WERI-Rb-1 (cell line): ENCODE measurements around the gene RNASEH2C.
"Not testable (repeated sequence)": the region's sequence is repeated elsewhere in the genome, so short reads cannot be mapped to it uniquely, and the experiment has no call there.

Source experiments
- DNase-seq: peaks from one replicate; pipeline ENCODE4 v3.0.0-alpha.2; 2020
- H3K27ac ChIP-seq: fragments of 250-450 bp; sonication (Bioruptor Pico); 2 replicates; pipeline ENCODE4 v1.5.1; 2020; ENCODE audit warnings: mild to moderate bottlenecking, moderate library complexity
- H3K27me3 ChIP-seq: fragments of 250-450 bp; sonication (Bioruptor Pico); 2 replicates; pipeline ENCODE4 v1.5.1; 2021; ENCODE audit warnings: mild to moderate bottlenecking, low read depth, moderate library complexity; ENCODE audit not compliant: insufficient read depth, severe bottlenecking
- H3K36me3 ChIP-seq: fragments of 250-450 bp; sonication (Bioruptor Pico); 2 replicates; pipeline ENCODE4 v1.5.1; 2020; ENCODE audit warnings: mild to moderate bottlenecking, moderate library complexity
- H3K4me3 ChIP-seq: 2 replicates; pipeline ENCODE4 v1.5.1; 2011; ENCODE audit warnings: low read depth, mild to moderate bottlenecking, control low read depth, low read length
- H3K9me3 ChIP-seq: fragments of 250-450 bp; sonication (Bioruptor Pico); 2 replicates; pipeline ENCODE4 v1.5.1; 2021; ENCODE audit warnings: mild to moderate bottlenecking, moderate library complexity; ENCODE audit not compliant: severe bottlenecking
- CTCF ChIP-seq: IDR thresholded peaks from 2 replicates; pipeline ENCODE4 v1.5.1; 2011; ENCODE audit warnings: low read depth, mild to moderate bottlenecking, control low read depth, inconsistent platforms, low read length

The RNASEH2C gene

GRCh38 chr11:65720211-65720934 is at the start of gene RNASEH2C:
TSS of gene RNASEH2C (minus strand) at chr11:65720798. CDS start at chr11:65720758, 40 bp downstream.
- Histone ChIP-seq H3K27me3 (no peaks in the 10 kb centered on the region), H3K27ac (peak within 1 kb of the TSS; percentile 94), H3K36me3 (peaks cover 52% of the 10 kb centered on the region), H3K9me3 (no peaks in the 10 kb centered on the region), H3K4me3 (peak within 1 kb of the TSS; percentile 91)
- TF ChIP-seq CTCF = no peak
- peak; percentile 84 for DNase-seq

GRCh38 chr11:65767806-65768205 is 47.2 kb upstream of the RNASEH2C start:
- not testable (repeated sequence) for H3K36me3 ChIP-seq, H3K9me3 ChIP-seq, H3K27me3 ChIP-seq, DNase-seq, H3K4me3 ChIP-seq, H3K27ac ChIP-seq

DNA sequence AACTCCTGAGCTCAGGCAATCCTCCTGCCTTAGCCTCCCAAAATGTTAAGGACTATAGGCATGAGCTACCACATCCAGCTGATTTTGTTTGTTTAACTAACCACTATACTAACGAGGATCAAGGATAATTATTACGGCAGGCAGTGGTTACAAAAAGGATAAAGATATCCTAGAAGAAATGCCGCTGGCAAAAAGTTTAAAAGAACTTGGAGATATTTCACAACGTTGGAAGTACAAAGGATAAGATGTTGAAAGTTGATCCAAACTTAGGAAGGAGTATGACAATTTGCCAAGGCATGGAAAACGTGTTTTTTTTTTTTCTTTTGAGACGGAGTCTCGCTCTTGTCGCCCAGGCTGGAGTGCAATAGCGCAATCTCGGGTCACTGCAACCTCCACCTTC is 46.8 kb upstream of the RNASEH2C start:
- DNase-seq = no peak
- peaks cover 7% of the 10 kb centered on the region for H3K9me3 ChIP-seq
- H3K36me3 ChIP-seq = no peaks in the 10 kb centered on the region
- H3K4me3 ChIP-seq = no peak overlapping the region
- H3K27me3 ChIP-seq = no peaks in the 10 kb centered on the region
- no peak for TF ChIP-seq CTCF
- no peak overlapping the region for H3K27ac ChIP-seq

GRCh38 chr11:65766535-65766934 is 45.9 kb upstream of the RNASEH2C start:
- no peak overlapping the region for H3K4me3 ChIP-seq
- DNase-seq = no peak
- no peak for TF ChIP-seq CTCF
- no peaks in the 10 kb centered on the region for H3K27me3 ChIP-seq
- no peak overlapping the region for H3K27ac ChIP-seq
- H3K36me3 ChIP-seq = no peaks in the 10 kb centered on the region
- H3K9me3 ChIP-seq = peaks cover 7% of the 10 kb centered on the region

GRCh38 chr11:65764434-65764833 is 43.8 kb upstream of the RNASEH2C start:
- Histone ChIP-seq H3K27ac (no peak overlapping the region), H3K4me3 (no peak overlapping the region), H3K36me3 (no peaks in the 10 kb centered on the region), H3K9me3 (peaks cover 7% of the 10 kb centered on the region), H3K27me3 (no peaks in the 10 kb centered on the region)
- no peak for TF ChIP-seq CTCF
- DNase-seq = no peak

- not testable (repeated sequence) for H3K36me3 ChIP-seq, DNase-seq, H3K9me3 ChIP-seq, H3K27ac ChIP-seq, H3K27me3 ChIP-seq, H3K4me3 ChIP-seq
These were observed 42.2 kb upstream of the RNASEH2C start for GRCh38 chr11:65762816-65763215.

GRCh38 chr11:65762169-65762568 is 41.6 kb upstream of the RNASEH2C start:
- peak overlapping the region; percentile 75 for H3K27ac ChIP-seq
- not testable (repeated sequence) for H3K36me3 ChIP-seq, H3K4me3 ChIP-seq, H3K27me3 ChIP-seq, H3K9me3 ChIP-seq
- peak; percentile 55 for DNase-seq
